MM.1S (cell line): ENCODE results near the gene RGR.

Experiments used
- CTCF ChIP-seq: fragments of 300-600 bp; sonication (generic); IDR thresholded peaks from 2 replicates; pipeline ENCODE4 v1.5.1; 2016; ENCODE audit warnings: antibody characterized with exemption, low read length, mixed read lengths
- EZH2 ChIP-seq: fragments of 300-600 bp; sonication (generic); optimal IDR thresholded peaks from 2 replicates; pipeline ENCODE3; 2017; ENCODE audit warnings: low read depth, mild to moderate bottlenecking, antibody characterized with exemption, low read length, mixed read lengths

- TF ChIP-seq EZH2 (no peak), CTCF (no peak)
Measured at GRCh38 chr10:84292502-84292901, 47.6 kb downstream of the RGR start.
